OCI-LY7 (cell line): ENCODE data around the gene ZNF277. TPM values are rescaled to one million over a fixed set of nuclear protein-coding genes. Genes with fewer than 3 reads are reported as not detected.

Experiments
- BruUV-seq: library from RNA; stranded (reverse); fragments of 400-500 nt; replicated peaks from 2 replicates; lab custom pipeline; 2021; lab: Mats Ljungman, UMichigan
- CTCF ChIA-PET: fragments of 300-600 bp; sonication (Branson Sonifier 250); formaldehyde crosslinking; loops from one replicate; lab custom pipeline; 2022; ENCODE audit warnings: antibody characterized with exemption; ENCODE audit not compliant: unreplicated experiment; lab: Charles Lee
- POLR2A ChIA-PET: fragments of 300-600 bp; sonication (Branson Sonifier 250); formaldehyde crosslinking; loops from one replicate; lab custom pipeline; 2022; ENCODE audit warnings: antibody characterized with exemption; lab: Charles Lee
- DNase-seq: peaks from one replicate; pipeline ENCODE4 v3.0.0-alpha.2; 2015; ENCODE audit warnings: low spot score
- H2AFZ ChIP-seq: fragments of 200-600 bp; sonication (generic), shearing (Covaris generic); 2 replicates; pipeline ENCODE4 v1.6.1; 2014; ENCODE audit warnings: mild to moderate bottlenecking, antibody characterized with exemption, low read length, moderate library complexity
- H3K27ac ChIP-seq: fragments of 200-600 bp; sonication (generic); 2 replicates; pipeline ENCODE4 v1.5.1; 2014; ENCODE audit warnings: mixed run types, low read depth, mild to moderate bottlenecking, moderate library complexity, low read length, inconsistent platforms; ENCODE audit not compliant: poor library complexity, severe bottlenecking
- H3K36me3 ChIP-seq: fragments of 200-600 bp; sonication (generic); 2 replicates; pipeline ENCODE4 v1.6.1; 2014; ENCODE audit warnings: mild to moderate bottlenecking, antibody characterized with exemption, low read length, moderate library complexity, mixed read lengths; ENCODE audit not compliant: insufficient read depth
- H3K4me1 ChIP-seq: fragments of 200-600 bp; sonication (generic); 2 replicates; pipeline ENCODE4 v1.5.1; 2014; ENCODE audit warnings: mild to moderate bottlenecking, low read length; ENCODE audit not compliant: insufficient read depth, poor library complexity, severe bottlenecking
- H3K4me2 ChIP-seq: fragments of 200-600 bp; sonication (generic); 2 replicates; pipeline ENCODE4 v1.6.1; 2014; ENCODE audit warnings: mild to moderate bottlenecking, low read length
- H3K4me3 ChIP-seq: fragments of 200-600 bp; sonication (generic); 2 replicates; pipeline ENCODE4 v1.5.1; 2014; ENCODE audit warnings: mild to moderate bottlenecking, low read depth, low read length; ENCODE audit not compliant: poor library complexity, severe bottlenecking
- H3K79me2 ChIP-seq: fragments of 200-600 bp; sonication (generic); 2 replicates; pipeline ENCODE4 v1.6.1; 2016; ENCODE audit warnings: low read depth, mild to moderate bottlenecking, low read length, moderate library complexity, mixed read lengths; ENCODE audit not compliant: insufficient read depth
- H3K9me2 ChIP-seq: fragments of 200-600 bp; sonication (generic); 2 replicates; pipeline ENCODE4 v1.6.1; 2016; ENCODE audit warnings: mild to moderate bottlenecking, low read length, mixed read lengths; ENCODE audit not compliant: insufficient read depth
- H3K9me3 ChIP-seq: fragments of 200-600 bp; sonication (generic); 2 replicates; pipeline ENCODE4 v1.6.1; 2014; ENCODE audit warnings: mild to moderate bottlenecking, mixed run types, low read length, mixed read lengths
- H4K20me1 ChIP-seq: fragments of 200-600 bp; sonication (generic); 2 replicates; pipeline ENCODE4 v1.6.1; 2014; ENCODE audit warnings: mild to moderate bottlenecking, antibody characterized with exemption, low read length, moderate library complexity, mixed read lengths; ENCODE audit not compliant: insufficient read depth
- CTCF ChIP-seq: fragments of 200-600 bp; sonication (generic); conservative IDR thresholded peaks from 2 replicates; pipeline ENCODE4 v1.5.1; 2014; ENCODE audit warnings: mild to moderate bottlenecking, antibody characterized with exemption, low read length, moderate library complexity, mixed read lengths
- EZH2phosphoT487 ChIP-seq: fragments of 200-600 bp; sonication (generic); IDR thresholded peaks from 2 replicates; pipeline ENCODE4 v1.6.1; 2018; ENCODE audit warnings: low read depth, borderline replicate concordance, mild to moderate bottlenecking, mixed run types, antibody characterized with exemption, low read length, moderate library complexity, mixed read lengths
- intact Hi-C: fragments of 100-400 bp; cut with micrococcal nuclease; formaldehyde crosslinking; loops from one replicate; pipeline ENCODE4 v1.10.0; 2022; ENCODE audit not compliant: unreplicated experiment
- total RNA-seq, 2 experiments: library from RNA; depleted of rRNA in 1 of 2; stranded (reverse); fragments of >200 nt in 1 of 2; shearing (Covaris generic) in 1 of 2; gene quantifications; 2 replicates each; pipeline ENCODE4 v1.2.3, GENCODE V29; 2014 to 2022

The ZNF277 gene
- total RNA-seq, 2 experiments from 2014 or later, result 18.1 to 20.5 TPM

GRCh38 chr7:112366886-112367285 lies 160.4 kb downstream of the ZNF277 start:
- Histone ChIP-seq H4K20me1 (no peaks in the 10 kb centered on the region), H3K27ac (no peak overlapping the region), H2AFZ (no peak overlapping the region), H3K36me3 (no peaks in the 10 kb centered on the region), H3K4me1 (no peaks in the 10 kb centered on the region), H3K79me2 (no peaks in the 10 kb centered on the region), H3K4me3 (no peak overlapping the region), H3K4me2 (no peak overlapping the region), H3K9me3 (no peaks in the 10 kb centered on the region), H3K9me2 (no peaks in the 10 kb centered on the region)
- intact Hi-C loops, result no loop called here
- no peak for TF ChIP-seq EZH2phosphoT487
- TF ChIP-seq CTCF, result no peak
- CTCF ChIA-PET, result no interaction called here
- BruUV-seq, result no TSS peak
- DNase-seq, result no peak
- POLR2A ChIA-PET, result interaction anchor here (0.6 kb wide), 1 partner anchor 190 kb away, joined by 3 read pairs; no protein-coding TSS in a partner anchor

GRCh38 chr7:112370436-112370835 lies 163.9 kb downstream of the ZNF277 start:
- no peaks in the 10 kb centered on the region for H3K4me1 ChIP-seq
- POLR2A ChIA-PET, result no interaction called here
- H4K20me1 ChIP-seq, result no peaks in the 10 kb centered on the region
- CTCF ChIA-PET, result no interaction called here
- no peak overlapping the region for H3K4me2 ChIP-seq
- H3K9me2 ChIP-seq, result no peaks in the 10 kb centered on the region
- DNase-seq, result no peak
- H3K4me3 ChIP-seq, result no peak overlapping the region
- no peak overlapping the region for H3K27ac ChIP-seq
- H3K9me3 ChIP-seq, result no peaks in the 10 kb centered on the region
- no peaks in the 10 kb centered on the region for H3K36me3 ChIP-seq
- BruUV-seq, result no TSS peak
- intact Hi-C loops, result no loop called here
- H2AFZ ChIP-seq, result no peak overlapping the region
- H3K79me2 ChIP-seq, result no peaks in the 10 kb centered on the region
- TF ChIP-seq EZH2phosphoT487 (no peak), CTCF (no peak)

- ChIA-PET CTCF (no interaction called here), POLR2A (no interaction called here)
- Histone ChIP-seq H3K36me3 (no peaks in the 10 kb centered on the region), H3K9me3 (no peaks in the 10 kb centered on the region), H4K20me1 (no peaks in the 10 kb centered on the region), H3K9me2 (no peaks in the 10 kb centered on the region), H3K79me2 (no peaks in the 10 kb centered on the region), H2AFZ (no peak overlapping the region), H3K4me2 (no peak overlapping the region), H3K27ac (no peak overlapping the region), H3K4me3 (no peak overlapping the region), H3K4me1 (no peaks in the 10 kb centered on the region)
- no peak for TF ChIP-seq CTCF
- TF ChIP-seq EZH2phosphoT487, result no peak
- DNase-seq, result no peak
- no TSS peak for BruUV-seq
- intact Hi-C loops, result no loop called here
Observed at GRCh38 chr7:112371701-112372100, 165.2 kb downstream of the ZNF277 start.
